NCI-H2196 (cell line): ENCODE data around the gene SMC4.
"Not testable (repeated sequence)": the region's sequence is repeated elsewhere in the genome, so short reads cannot be mapped to it uniquely, and the experiment has no call there.

Experiments used
- DNase-seq: peaks from one replicate; lab custom pipeline; 2025; ENCODE audit not compliant: unreplicated experiment; lab: John Stamatoyannopoulos, UW

The SMC4 gene

DNA sequence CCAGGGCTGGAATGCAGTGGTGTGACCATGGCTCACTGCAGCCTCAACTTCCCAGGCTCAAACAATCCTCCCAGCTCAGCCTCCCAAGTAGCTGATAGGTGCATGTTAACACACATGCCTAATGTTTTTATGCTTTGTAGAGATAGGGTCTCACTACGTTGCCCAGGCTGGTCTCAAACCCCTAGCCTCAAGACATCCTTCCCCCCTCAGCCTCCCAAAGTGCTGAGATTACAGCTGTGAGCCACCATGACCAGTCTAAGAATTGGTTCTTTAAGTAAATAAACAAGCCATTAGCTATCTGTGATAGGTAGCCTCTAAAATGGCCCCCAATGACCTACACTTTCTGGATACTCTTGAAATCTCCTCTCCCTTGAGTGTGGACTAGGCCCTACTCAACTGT, 46.4 kb downstream of the SMC4 start:
- no peak for DNase-seq

DNA sequence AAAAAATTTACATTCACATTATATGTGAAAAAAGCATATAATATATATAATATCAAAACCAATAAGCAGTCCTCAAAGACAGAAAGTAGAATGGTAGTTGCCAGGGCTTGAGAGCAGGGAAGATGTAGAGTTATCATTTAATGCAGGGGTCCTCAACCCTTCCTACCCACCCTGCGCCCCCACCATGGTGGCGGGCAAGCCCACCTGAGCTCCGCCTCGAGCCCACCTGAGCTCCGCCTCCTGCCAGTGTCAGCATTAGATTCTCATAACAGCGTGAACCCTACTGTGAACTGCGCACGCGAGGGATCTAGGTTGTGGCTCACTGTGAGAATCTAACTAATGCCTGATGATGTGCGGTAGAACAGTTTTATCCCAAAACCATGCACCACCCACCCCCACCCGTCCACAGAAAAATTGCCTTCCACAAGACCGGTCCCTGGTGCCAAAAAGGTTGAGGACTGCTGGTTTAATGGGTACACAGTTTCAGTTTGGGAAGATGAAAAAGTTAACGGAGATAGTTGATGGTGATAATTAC, 47.1 kb downstream of the SMC4 start:
- no peak for DNase-seq

DNA sequence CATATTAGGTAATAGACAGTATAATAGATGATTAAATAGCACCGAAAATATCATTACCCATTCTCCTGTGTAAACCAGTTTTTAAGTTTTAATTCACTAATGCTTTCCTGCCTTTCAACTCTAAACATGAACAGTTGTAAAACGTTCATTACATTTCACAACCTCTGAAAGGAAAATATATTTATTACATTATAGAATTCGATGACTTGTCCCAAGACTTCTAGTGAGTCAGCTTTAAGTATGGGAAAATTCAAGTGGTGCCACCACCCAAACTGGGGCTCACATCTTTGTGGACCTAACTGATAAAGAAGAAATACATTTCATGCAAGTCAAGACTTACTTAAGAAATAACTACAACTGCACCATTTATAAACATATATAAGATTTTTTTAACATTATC, 48.1 kb downstream of the SMC4 start:
- DNase-seq = no peak

GRCh38 chr3:160448845-160449635, 49.6 kb downstream of the SMC4 start:
- DNase-seq = peak; percentile 79

- peak; percentile 93 for DNase-seq
Measured at GRCh38 chr3:160449636-160450598, 50.5 kb downstream of the SMC4 start, which contains the start of gene TRIM59. Gene TRIM59 (minus strand): TSS chr3:160449786. CDS start chr3:160439183, 10,603 bp downstream.

- DNase-seq = no peak
Measured at GRCh38 chr3:160450846-160451245, 51.4 kb downstream of the SMC4 start.

DNA sequence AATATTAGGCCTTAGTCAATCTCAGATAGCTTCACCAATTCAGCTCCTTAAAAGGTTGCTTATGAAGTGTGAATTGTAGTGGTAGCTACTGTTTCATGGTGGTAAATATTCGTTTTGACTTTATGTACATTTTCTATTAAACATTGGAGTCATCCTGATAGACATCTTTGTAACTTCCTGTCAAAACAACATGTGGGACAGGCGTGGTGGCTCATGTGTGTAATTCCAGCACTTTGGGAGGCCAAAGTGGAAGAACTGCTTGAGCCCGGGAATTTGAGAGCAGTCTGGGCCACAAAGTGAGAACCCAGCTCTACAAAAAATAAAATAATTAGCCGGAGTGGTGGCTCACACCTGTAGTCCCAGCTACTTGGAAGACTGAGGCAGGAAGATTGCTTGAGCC, 52.2 kb downstream of the SMC4 start:
- no peak for DNase-seq

- not testable (repeated sequence) for DNase-seq
Measured at GRCh38 chr3:160452251-160452650, 52.8 kb downstream of the SMC4 start.

GRCh38 chr3:160454995-160455394, 55.5 kb downstream of the SMC4 start:
- no peak for DNase-seq

DNA sequence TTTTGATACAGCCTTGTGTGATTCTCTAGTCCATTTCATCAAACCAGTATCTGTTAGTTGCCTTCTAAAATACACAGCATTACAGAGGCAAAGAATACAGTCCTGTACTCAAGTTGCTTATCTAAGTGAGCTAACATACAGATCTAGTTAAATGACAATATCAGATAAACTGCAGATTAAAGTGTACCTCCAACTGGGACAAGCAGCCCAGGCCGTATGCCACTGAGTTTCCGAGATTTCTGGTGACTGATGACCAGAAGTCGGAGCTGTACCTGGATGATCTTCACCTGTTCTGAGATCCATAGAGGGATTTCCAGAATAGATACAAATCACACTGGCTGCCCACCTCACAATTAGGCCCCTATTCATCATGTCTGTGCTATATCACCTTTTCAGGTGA, 56.4 kb downstream of the SMC4 start:
- DNase-seq = no peak

- no peak for DNase-seq
Measured at GRCh38 chr3:160458151-160458550, 58.7 kb downstream of the SMC4 start.

DNA sequence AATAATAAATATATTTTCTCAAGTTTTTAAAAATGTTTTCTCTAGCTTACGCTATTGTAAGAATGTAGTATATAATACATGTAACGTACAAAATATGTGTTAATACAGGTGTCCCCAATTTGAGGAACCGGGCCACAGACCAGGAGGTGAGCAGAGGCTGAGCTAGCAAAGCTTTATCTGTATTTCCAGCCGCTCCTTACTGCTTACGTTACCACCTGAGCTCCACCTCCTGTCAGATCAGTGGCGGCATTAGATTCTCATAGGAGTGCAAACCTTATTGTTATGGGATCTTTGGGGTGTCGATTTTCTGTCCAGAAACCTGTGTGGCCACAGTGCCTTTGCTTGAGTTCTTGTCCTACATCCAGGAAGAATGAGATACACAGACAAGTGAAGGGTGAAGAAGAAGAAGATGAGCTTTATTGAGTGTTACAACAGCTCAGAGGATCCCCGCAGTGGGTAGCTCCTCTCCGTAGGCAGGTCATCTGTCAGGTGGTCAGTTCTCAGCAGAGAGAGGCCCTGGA, 60.1 kb downstream of the SMC4 start:
- no peak for DNase-seq

- DNase-seq = no peak
Measured at GRCh38 chr3:160460033-160460432, 60.6 kb downstream of the SMC4 start.

DNA sequence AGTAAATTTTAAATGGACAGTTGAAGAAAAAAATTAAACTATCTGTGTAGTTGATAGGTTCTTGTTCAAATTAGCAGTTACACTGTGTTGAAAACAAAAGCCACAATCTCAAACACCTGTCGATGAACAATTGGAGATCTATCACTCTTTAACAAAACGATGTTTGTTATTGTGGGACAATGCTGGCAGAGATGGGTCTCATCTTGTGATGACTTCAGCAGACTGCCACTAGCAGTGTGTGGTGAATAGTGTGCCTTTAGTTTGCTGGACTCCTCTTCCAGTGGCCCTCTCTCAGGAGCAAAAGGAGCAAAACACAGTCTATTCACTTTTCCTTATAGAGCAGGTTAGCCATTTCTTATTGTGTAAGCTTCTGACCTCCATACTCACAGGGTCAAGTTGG, 64.9 kb downstream of the SMC4 start:
- no peak for DNase-seq

- DNase-seq = no peak
Measured at GRCh38 chr3:160464971-160465370, 65.5 kb downstream of the SMC4 start.

- no peak for DNase-seq
Measured at GRCh38 chr3:160470181-160470580, 70.7 kb downstream of the SMC4 start.

DNA sequence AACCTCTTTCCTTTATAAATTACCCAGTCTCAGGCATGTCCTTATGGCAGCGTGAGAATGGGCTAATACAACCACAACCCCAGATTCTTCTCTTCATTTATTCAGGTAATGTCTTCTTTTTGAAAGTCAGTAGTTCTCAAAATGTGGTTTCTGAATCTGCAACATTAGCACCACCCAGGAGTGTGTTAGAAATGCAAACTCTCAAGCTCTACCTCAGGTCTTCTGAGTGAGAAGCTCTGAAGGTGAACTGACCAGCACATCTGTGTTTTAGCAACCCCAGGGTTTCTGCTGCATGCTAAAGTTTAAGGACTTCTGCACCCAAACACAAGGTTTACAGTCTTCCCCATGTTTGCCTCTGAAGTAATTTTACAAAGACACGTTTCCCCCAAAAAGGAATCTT, 72.4 kb downstream of the SMC4 start:
- no peak for DNase-seq

DNA sequence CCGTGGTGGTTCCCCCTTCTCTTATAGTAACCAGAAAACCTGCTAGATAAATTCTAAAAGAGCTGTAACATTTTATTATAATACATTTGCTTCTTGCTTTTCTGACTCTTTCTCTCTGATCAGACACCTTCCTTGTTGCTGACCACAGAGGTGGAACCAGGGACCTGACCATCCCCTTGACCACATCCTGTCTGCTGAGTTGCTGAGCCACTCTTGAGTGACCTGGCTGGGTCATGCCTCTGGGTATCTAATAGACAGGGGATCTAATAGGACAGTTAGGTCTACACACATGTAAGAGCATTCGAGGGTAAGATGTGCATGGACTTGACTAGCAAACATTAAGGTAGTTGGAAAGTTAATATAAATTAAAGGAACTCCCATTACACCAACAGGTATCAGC, 72.9 kb downstream of the SMC4 start:
- no peak for DNase-seq

GRCh38 chr3:160473221-160473620, 73.8 kb downstream of the SMC4 start:
- DNase-seq = no peak

DNA sequence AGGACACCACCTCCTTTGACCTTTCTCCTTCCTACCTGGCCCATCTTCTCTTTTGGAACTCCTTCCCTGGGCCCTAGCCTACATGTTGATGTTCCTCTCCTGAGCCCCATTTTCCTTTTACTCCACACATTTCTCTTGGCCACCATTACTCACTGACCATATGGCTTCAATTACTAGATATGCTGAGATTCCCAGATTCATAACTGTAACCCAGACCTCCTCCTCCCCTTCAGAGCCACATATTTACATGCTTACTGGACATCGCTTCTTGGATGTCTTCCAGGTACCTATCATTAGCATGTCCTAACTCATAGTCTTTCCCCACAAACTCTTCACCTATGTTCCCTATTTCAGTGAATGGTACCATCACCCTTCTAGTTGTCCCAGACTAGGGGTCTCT, 74.5 kb downstream of the SMC4 start:
- no peak for DNase-seq

DNA sequence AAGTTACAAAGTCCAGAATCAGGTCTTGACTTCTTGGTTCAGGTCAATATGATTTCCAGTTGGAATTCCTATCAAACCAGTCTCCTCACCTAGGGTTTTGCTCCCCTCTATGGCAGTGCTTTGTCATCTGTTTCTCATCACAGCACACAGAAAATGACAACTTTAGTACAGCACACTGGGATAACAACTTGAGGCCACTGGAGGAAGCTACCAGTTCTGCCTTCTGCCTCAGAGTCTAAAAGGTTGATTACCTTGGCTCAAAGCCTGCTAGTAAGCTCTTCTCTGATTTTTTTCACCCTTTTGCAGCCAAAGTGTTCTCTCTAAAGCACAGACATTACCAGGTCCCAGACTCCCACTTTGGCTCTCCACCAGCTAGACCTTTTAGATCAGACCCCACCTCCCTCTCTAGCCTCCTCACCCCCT, 75.0 kb downstream of the SMC4 start:
- DNase-seq = no peak
